Muscle of arm (tissue), 12 donors: Measurements from ENCODE around the gene ZSCAN12. TPM values are rescaled to one million over a fixed set of nuclear protein-coding genes. Genes with fewer than 3 reads are reported as not detected.
"Not testable (repeated sequence)": the region's sequence is repeated elsewhere in the genome, so short reads cannot be mapped to it uniquely, and the experiment has no call there.

Source experiments
- DNase-seq: peaks from one replicate; pipeline ENCODE4 v3.0.0-alpha.2; 2013
- polyA plus RNA-seq, 12 donors: library from polyadenylated mRNA; unstranded; fragments of 120-200 nt; gene quantifications; one replicate each; pipeline ENCODE4 v1.2.1, GENCODE V29; 2013; ENCODE audit not compliant: insufficient read length in 12 of 12

ZSCAN12 gene
- polyA plus RNA-seq, 12 donors = 4.4 to 8.3 (median 6.4) TPM; not detected in 1

GRCh38 chr6:28395918-28396317 lies 3.6 kb downstream of the ZSCAN12 start:
- no peak for DNase-seq

GRCh38 chr6:28393912-28394662 lies 5.5 kb downstream of the ZSCAN12 start:
- no peak for DNase-seq

- DNase-seq = no peak
Measured at GRCh38 chr6:28390688-28391087, 8.9 kb downstream of the ZSCAN12 start.

GRCh38 chr6:28384143-28384533 lies 15.4 kb downstream of the ZSCAN12 start:
- no peak for DNase-seq

- peak; percentile 74 for DNase-seq
Measured at GRCh38 chr6:28383235-28384142, 16.1 kb downstream of the ZSCAN12 start.

GRCh38 chr6:28380381-28380780 lies 19.2 kb downstream of the ZSCAN12 start:
- no peak for DNase-seq

- no peak for DNase-seq
Measured at GRCh38 chr6:28378644-28379043, 20.9 kb downstream of the ZSCAN12 start.

GRCh38 chr6:28377879-28378278 lies 21.7 kb downstream of the ZSCAN12 start:
- no peak for DNase-seq

GRCh38 chr6:28373925-28374324 lies 25.6 kb downstream of the ZSCAN12 start:
- no peak for DNase-seq

GRCh38 chr6:28371706-28372451 lies 27.7 kb downstream of the ZSCAN12 start:
- DNase-seq = no peak

- DNase-seq = no peak
Measured at GRCh38 chr6:28371280-28371679, 28.3 kb downstream of the ZSCAN12 start.

GRCh38 chr6:28370440-28370839 lies 29.1 kb downstream of the ZSCAN12 start:
- no peak for DNase-seq

GRCh38 chr6:28369463-28369862 lies 30.1 kb downstream of the ZSCAN12 start:
- DNase-seq = no peak

- DNase-seq = no peak
Measured at GRCh38 chr6:28368522-28368921, 31.0 kb downstream of the ZSCAN12 start.

- DNase-seq = not testable (repeated sequence)
Measured at GRCh38 chr6:28365590-28365989, 34.0 kb downstream of the ZSCAN12 start.

- no peak for DNase-seq
Measured at GRCh38 chr6:28360961-28361360, 38.6 kb downstream of the ZSCAN12 start.

- not testable (repeated sequence) for DNase-seq
Measured at GRCh38 chr6:28359562-28359961, 40.0 kb downstream of the ZSCAN12 start.

- DNase-seq = no peak
Measured at GRCh38 chr6:28357036-28357435, 42.5 kb downstream of the ZSCAN12 start.

GRCh38 chr6:28356666-28357020 lies 42.9 kb downstream of the ZSCAN12 start:
- no peak for DNase-seq

GRCh38 chr6:28355743-28356665 lies 43.5 kb downstream of the ZSCAN12 start:
- peak; percentile 87 for DNase-seq
